Mucosa of stomach (tissue), 1 donor: ENCODE data around the gene MINPP1.
"Not testable (repeated sequence)": the region's sequence is repeated elsewhere in the genome, so short reads cannot be mapped to it uniquely, and the experiment has no call there.

Experiments
- H3K27me3 ChIP-seq: one replicate; pipeline ENCODE4 v1.7.0; 2013; ENCODE audit warnings: mild to moderate bottlenecking, low read length; ENCODE audit not compliant: control insufficient read depth, insufficient read depth
- H3K36me3 ChIP-seq: one replicate; pipeline ENCODE4 v1.7.0; 2013; ENCODE audit warnings: low read length; ENCODE audit not compliant: control insufficient read depth, insufficient read depth
- H3K4me1 ChIP-seq: one replicate; pipeline ENCODE4 v1.7.0; 2013; ENCODE audit warnings: mild to moderate bottlenecking, low read length; ENCODE audit not compliant: control insufficient read depth, insufficient read depth
- H3K4me3 ChIP-seq: one replicate; pipeline ENCODE4 v1.7.0; 2013; ENCODE audit warnings: low read length
- H3K9ac ChIP-seq: one replicate; pipeline ENCODE4 v1.7.0; 2013; ENCODE audit warnings: mild to moderate bottlenecking, low read length, moderate library complexity
- H3K9me3 ChIP-seq: one replicate; pipeline ENCODE4 v1.7.0; 2013; ENCODE audit warnings: mild to moderate bottlenecking, low read length, moderate library complexity; ENCODE audit not compliant: control insufficient read depth
- donor health status: Pancreatic carcinoma.

MINPP1 gene

DNA sequence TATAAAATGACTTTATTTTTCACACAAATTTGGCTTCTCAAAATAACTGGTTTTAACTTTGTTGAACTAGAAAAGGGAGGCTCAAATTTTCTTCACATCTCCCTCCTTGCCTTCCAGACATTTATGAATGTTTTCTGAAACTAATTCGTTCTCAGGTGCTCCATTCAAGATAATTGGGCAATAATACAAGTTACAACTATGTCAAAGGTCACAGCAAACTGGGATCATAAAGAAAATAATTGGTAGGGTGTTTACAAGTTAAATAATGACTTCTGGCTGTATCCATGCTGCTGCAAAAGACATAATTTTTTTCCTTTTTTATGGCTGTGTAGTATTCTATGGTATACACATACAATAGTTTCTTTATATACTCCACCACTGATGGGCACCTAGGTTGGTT is 75.3 kb downstream of the MINPP1 start:
- no peak overlapping the region for H3K4me3 ChIP-seq
- no peaks in the 10 kb centered on the region for H3K4me1 ChIP-seq
- no peak overlapping the region for H3K9ac ChIP-seq
- no peaks in the 10 kb centered on the region for H3K9me3 ChIP-seq
- no peaks in the 10 kb centered on the region for H3K36me3 ChIP-seq
- no peaks in the 10 kb centered on the region for H3K27me3 ChIP-seq

DNA sequence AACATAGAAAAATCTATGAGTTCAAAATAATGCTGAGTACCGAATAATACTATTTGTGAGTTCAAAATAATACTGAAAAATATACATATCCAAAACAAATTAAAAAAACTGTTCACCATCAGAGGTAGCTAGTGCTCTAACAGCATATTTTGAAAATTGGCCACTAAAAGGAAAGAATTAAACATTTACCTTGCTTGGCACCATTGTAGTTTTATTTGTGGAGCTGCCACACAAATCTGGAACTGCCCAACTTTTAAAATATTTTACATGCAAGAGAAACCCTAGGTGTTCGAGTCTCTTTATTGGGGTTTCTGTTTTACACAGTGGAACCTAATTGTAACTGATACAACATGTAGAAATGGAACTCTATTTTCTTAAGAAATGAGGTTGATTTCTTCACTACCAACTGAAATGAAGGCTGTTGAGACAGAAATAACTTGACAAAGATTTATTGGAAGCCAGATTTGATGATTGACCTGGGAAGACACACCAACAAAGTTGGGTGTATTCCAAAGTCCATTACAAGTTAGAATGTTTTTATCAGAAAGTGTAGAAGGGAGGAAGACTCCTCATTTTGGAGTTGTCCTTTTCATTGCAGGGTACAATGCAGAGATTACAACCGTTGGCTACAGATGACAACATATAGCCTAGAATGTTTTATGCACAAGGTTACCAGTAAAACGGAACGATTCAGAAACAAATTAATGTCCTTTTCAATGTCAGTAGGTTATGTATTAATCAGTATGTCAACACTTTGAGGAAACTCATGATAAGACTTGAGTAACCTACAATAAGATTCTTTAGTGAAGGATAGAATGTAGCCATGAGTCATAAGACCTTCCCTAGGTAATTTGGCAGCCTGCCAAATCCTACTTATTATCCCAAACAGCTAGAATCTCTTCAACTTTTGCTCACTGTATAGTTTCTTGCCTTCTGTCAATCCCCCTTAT is 81.1 kb downstream of the MINPP1 start:
- Histone ChIP-seq H3K4me3 (no peak overlapping the region), H3K36me3 (no peaks in the 10 kb centered on the region), H3K9me3 (no peaks in the 10 kb centered on the region), H3K9ac (no peak overlapping the region), H3K4me1 (peaks cover 5% of the 10 kb centered on the region), H3K27me3 (no peaks in the 10 kb centered on the region)

GRCh38 chr10:87589645-87590051 is 85.0 kb downstream of the MINPP1 start:
- Histone ChIP-seq H3K36me3 (no peaks in the 10 kb centered on the region), H3K9me3 (no peaks in the 10 kb centered on the region), H3K4me3 (no peak overlapping the region), H3K27me3 (no peaks in the 10 kb centered on the region), H3K9ac (no peak overlapping the region), H3K4me1 (peaks cover 5% of the 10 kb centered on the region)

DNA sequence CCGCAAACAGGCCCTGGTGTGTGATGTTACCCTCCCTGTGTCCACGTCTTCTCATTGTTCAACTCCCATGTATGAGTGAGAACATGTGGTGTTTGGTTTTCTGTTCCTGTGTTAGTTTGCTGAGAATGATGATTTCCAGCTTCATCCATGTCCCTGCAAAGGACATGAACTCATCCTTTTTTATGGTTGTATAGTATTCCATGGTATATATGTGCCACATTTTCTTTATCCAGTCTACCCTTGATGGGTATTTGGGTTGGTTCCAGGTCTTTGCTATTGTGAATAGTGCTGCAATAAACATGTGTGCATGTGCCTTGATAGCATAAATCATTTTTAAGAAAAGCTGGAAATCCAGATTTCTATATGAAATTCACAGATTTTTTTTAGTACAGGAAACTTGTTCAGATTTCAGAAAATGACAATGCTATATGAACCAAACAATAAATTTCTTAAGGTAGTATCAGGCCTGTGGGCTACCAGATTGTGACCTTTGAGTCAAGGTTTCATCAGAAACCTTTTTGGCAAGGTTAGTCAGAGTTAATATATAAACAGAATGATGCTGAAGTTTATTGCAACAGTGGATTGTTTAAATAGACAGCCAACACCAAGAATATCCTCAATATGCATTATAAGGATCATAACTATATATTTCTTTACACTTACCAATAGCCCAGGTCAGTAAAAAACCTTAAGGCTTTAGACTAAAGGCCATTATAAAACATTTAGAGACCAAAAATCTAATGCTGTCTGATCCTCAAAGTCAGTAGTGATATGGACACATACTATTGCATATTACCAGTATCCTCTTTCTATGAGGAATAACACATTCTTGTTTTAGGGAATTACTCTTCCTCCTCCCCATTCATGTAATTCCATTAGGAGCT is 86.3 kb downstream of the MINPP1 start:
- H3K9me3 ChIP-seq = no peaks in the 10 kb centered on the region
- no peak overlapping the region for H3K4me3 ChIP-seq
- H3K4me1 ChIP-seq = peaks cover 5% of the 10 kb centered on the region
- no peaks in the 10 kb centered on the region for H3K36me3 ChIP-seq
- no peak overlapping the region for H3K9ac ChIP-seq
- H3K27me3 ChIP-seq = no peaks in the 10 kb centered on the region

- Histone ChIP-seq H3K27me3 (no peaks in the 10 kb centered on the region), H3K4me3 (no peak overlapping the region), H3K9ac (no peak overlapping the region), H3K4me1 (peaks cover 1% of the 10 kb centered on the region), H3K36me3 (no peaks in the 10 kb centered on the region), H3K9me3 (no peaks in the 10 kb centered on the region)
Measured at GRCh38 chr10:87591589-87591886, 86.8 kb downstream of the MINPP1 start.

GRCh38 chr10:87592920-87593319 is 88.2 kb downstream of the MINPP1 start:
- H3K4me1 ChIP-seq, H3K36me3 ChIP-seq, H3K9ac ChIP-seq, H3K4me3 ChIP-seq, H3K27me3 ChIP-seq, H3K9me3 ChIP-seq: not testable (repeated sequence)

GRCh38 chr10:87593702-87594101 is 89.0 kb downstream of the MINPP1 start:
- H3K9me3 ChIP-seq = no peaks in the 10 kb centered on the region
- H3K36me3 ChIP-seq = no peaks in the 10 kb centered on the region
- H3K4me1 ChIP-seq = no peaks in the 10 kb centered on the region
- no peak overlapping the region for H3K4me3 ChIP-seq
- no peak overlapping the region for H3K9ac ChIP-seq
- H3K27me3 ChIP-seq = no peaks in the 10 kb centered on the region

- H3K36me3 ChIP-seq = no peaks in the 10 kb centered on the region
- no peak overlapping the region for H3K9ac ChIP-seq
- H3K9me3 ChIP-seq = no peaks in the 10 kb centered on the region
- no peaks in the 10 kb centered on the region for H3K4me1 ChIP-seq
- H3K27me3 ChIP-seq = no peaks in the 10 kb centered on the region
- H3K4me3 ChIP-seq = no peak overlapping the region
Measured at GRCh38 chr10:87594181-87594580, 89.5 kb downstream of the MINPP1 start.

DNA sequence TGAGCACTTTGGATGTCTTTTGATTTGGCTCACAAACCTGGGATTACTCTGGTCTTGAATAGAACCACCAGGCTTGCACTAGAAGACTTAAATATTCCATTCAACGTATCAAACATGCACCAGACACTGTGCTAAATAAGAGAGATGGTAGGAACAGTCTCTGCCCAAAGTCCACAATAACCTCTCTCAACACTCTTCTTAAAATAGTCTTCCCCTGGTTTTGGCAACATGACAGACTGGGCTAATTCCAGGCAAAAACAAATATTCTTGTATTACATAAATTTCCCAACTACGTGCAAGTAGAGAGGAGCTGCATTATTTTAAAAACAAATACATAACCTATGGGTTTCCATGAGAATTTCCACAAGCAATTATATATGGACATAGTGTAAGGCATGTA is 90.2 kb downstream of the MINPP1 start:
- Histone ChIP-seq H3K27me3 (no peaks in the 10 kb centered on the region), H3K9ac (no peak overlapping the region), H3K36me3 (no peaks in the 10 kb centered on the region), H3K9me3 (no peaks in the 10 kb centered on the region), H3K4me1 (no peaks in the 10 kb centered on the region), H3K4me3 (no peak overlapping the region)

DNA sequence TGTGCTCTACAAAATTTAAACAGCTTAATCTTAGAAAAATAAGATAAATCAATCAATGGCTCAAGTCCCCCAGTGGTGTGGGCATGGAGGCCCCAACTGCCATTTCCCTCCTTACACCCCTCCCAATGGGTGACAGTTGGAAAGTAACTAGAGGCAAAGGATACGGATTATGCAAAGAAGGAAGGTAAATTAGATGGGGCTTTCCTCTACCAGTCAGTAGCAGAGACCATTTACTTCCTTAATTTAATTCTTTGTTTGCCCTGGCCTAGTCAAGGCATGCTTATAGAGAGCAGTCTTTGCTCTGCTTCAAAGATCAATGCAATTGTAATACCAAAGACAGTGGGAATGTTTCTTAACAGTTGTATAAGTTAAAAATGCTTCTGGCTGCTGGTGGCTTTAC is 91.7 kb downstream of the MINPP1 start:
- H3K4me1 ChIP-seq = no peaks in the 10 kb centered on the region
- no peaks in the 10 kb centered on the region for H3K36me3 ChIP-seq
- no peak overlapping the region for H3K4me3 ChIP-seq
- H3K9me3 ChIP-seq = no peaks in the 10 kb centered on the region
- no peak overlapping the region for H3K9ac ChIP-seq
- no peaks in the 10 kb centered on the region for H3K27me3 ChIP-seq

GRCh38 chr10:87598700-87599099 is 94.0 kb downstream of the MINPP1 start:
- Histone ChIP-seq H3K4me1 (no peaks in the 10 kb centered on the region), H3K9me3 (no peaks in the 10 kb centered on the region), H3K4me3 (no peak overlapping the region), H3K9ac (no peak overlapping the region), H3K36me3 (no peaks in the 10 kb centered on the region), H3K27me3 (no peaks in the 10 kb centered on the region)

DNA sequence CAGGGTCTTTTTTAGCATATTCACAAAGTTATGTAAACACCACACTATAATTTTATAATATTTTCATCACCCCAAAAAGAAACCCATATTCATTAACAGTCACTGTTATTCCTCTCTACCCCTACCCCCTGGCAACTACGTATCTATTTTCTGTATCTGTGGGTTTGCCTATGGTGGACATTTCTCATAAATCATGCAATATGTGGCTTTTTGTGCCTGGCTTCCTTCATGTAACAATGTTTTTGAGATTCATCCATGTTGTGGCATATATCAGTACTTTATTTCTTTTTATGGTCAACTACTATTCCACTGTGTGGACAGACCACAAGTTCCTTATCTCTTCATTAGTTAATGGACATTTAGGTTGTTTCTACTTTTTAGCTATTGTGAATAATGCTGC is 95.9 kb downstream of the MINPP1 start:
- H3K9ac ChIP-seq = no peak overlapping the region
- no peak overlapping the region for H3K4me3 ChIP-seq
- H3K27me3 ChIP-seq = no peaks in the 10 kb centered on the region
- no peaks in the 10 kb centered on the region for H3K9me3 ChIP-seq
- H3K4me1 ChIP-seq = no peaks in the 10 kb centered on the region
- H3K36me3 ChIP-seq = no peaks in the 10 kb centered on the region
